ENCODE data around the gene NQO1.
A peak's percentile ranks its signal among the peaks of the same experiment; 100 is the strongest.
"Not testable (repeated sequence)": the region's sequence is repeated elsewhere in the genome, so short reads cannot be mapped to it uniquely, and the experiment has no call there.

Gene NQO1

GRCh38 chr16:69741519-69741918, 15.2 kb upstream of the NQO1 start:
- TF ChIP-seq, protein P1, sequence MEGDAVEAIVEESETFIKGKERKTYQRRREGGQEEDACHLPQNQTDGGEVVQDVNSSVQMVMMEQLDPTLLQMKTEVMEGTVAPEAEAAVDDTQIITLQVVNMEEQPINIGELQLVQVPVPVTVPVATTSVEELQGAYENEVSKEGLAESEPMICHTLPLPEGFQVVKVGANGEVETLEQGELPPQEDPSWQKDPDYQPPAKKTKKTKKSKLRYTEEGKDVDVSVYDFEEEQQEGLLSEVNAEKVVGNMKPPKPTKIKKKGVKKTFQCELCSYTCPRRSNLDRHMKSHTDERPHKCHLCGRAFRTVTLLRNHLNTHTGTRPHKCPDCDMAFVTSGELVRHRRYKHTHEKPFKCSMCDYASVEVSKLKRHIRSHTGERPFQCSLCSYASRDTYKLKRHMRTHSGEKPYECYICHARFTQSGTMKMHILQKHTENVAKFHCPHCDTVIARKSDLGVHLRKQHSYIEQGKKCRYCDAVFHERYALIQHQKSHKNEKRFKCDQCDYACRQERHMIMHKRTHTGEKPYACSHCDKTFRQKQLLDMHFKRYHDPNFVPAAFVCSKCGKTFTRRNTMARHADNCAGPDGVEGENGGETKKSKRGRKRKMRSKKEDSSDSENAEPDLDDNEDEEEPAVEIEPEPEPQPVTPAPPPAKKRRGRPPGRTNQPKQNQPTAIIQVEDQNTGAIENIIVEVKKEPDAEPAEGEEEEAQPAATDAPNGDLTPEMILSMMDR (conservative IDR thresholded peaks at IDR 0.05), result no peak
- no peak for TF ChIP-seq ZFX (IDR thresholded peaks at IDR 0.05)
- no peak overlapping the region for H3K27ac ChIP-seq

DNA sequence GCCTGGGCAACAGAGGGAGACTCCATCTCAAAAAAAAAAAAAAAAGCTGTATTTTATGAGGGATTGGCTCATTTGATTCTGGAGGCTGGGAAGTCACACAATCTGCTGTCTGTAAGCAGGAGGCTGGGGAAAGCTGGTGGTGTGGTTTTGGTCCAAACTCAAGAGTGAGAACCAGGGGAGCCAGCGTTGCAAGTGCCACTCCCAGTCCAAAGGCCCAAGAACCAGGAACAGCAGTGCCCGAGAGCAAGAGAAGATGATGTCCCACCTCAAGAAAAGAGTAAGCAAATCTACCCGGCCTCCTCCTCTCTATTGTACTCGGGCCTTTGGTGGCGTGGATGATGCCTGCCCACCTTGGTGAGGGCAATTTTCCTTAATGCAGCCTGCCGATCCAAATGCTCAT, 5.7 kb upstream of the NQO1 start:
- H3K27ac ChIP-seq, result no peak overlapping the region
- TF ChIP-seq, protein P1 (conservative IDR thresholded peaks at IDR 0.05), result no peak
- TF ChIP-seq ZFX (IDR thresholded peaks at IDR 0.05), result no peak

DNA sequence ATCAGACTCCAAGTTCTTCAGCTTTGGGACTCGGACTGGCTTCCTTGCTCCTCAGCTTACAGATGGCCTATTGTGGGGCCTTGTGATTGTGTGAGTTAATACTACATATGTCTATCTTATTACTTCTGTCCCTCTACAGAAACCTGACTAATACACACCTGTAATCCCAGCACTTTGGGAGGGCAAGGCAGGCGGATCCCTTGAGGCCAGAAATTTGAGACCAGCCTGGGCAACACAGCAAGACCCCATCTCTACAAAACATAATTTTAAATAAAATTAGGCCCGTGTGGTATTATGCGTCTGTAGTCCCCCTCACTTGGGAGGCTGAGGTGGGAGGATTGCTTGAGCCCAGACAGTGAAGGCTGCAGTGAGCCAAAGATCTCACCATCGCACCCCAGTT, 4.9 kb upstream of the NQO1 start:
- H3K27ac ChIP-seq, result not testable (repeated sequence)

DNA sequence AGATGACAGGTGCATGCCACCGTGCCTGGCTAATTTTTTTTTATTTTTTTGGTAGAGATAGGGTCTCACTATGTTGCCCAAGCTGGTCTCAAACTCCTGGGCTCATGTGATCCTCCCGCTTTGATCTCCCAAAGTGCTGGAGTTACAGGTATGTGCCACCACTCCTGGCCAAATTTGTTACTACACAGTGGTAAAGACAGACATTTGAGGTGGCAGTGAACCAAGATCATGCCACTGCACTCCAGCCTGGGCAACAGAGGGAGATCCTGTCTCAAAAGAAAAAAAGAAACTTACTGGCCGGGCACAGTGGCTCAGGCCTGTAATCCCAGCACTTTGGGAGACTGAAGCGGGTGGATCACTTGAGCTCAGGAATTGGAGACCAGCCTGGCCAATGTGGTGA, 2.7 kb upstream of the NQO1 start:
- H3K27ac ChIP-seq, result peak overlapping the region; percentile 96; the same call in 1 of the 2 replicates

- peak overlapping the region; percentile 96 for H3K27ac ChIP-seq
- TF ChIP-seq, protein P1 (conservative IDR thresholded peaks at IDR 0.05), result no peak
- no peak for TF ChIP-seq ZFX (IDR thresholded peaks at IDR 0.05)
Measured at GRCh38 chr16:69727916-69728270, 1.5 kb upstream of the NQO1 start.

GRCh38 chr16:69725480-69726312, 664 bp downstream of the NQO1 start:
- no peak for TF ChIP-seq ZFX (IDR thresholded peaks at IDR 0.05)
- TF ChIP-seq, protein P1 (conservative IDR thresholded peaks at IDR 0.05), result no peak
- peak overlapping the region; percentile 96 for H3K27ac ChIP-seq

- peak overlapping the region; percentile 96 for H3K27ac ChIP-seq
- TF ChIP-seq ZFX (IDR thresholded peaks at IDR 0.05), result no peak
- TF ChIP-seq, protein P1 (conservative IDR thresholded peaks at IDR 0.05), result no peak
Measured at GRCh38 chr16:69724981-69725479, 1.3 kb downstream of the NQO1 start.

DNA sequence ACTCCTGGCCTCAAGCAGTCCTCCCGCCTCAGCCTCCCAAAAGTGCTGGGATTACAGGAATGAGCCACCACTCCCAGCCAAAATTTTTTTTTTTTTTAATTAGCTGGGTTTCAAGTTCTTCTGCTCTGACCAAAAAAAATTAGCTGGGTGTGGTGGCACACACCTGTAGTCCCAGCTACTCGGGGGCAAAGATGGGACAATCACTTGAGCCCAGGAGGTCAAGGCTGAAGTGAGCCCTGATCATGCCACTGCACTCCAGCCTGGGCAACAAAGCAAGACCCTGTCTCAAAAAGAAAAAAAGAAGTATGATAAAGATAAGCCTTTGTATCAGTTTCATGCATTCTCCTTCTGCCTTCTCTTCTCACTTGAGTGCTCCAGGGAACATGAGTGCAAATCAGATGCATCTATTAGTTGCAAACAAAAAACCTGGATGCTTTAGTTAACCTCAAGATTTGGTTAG, 1.9 kb downstream of the NQO1 start:
- H3K27ac ChIP-seq, result no peak overlapping the region; the same call in 1 of the 2 replicates
- TF ChIP-seq, protein P1 (conservative IDR thresholded peaks at IDR 0.05), result no peak
- TF ChIP-seq ZFX (IDR thresholded peaks at IDR 0.05), result no peak

All from C4-2B (cell line).